ENCODE data around the gene ATOX1. TPM values are rescaled to one million over a fixed set of nuclear protein-coding genes. Genes with fewer than 3 reads are reported as not detected.

Gene ATOX1
- total and polyA plus RNA-seq, 9 of the 15 experiments (the other 6 are each of a cell fraction or from before 2014, with no cell fraction given): 59.2 to 318 (median 86.2) TPM

DNA sequence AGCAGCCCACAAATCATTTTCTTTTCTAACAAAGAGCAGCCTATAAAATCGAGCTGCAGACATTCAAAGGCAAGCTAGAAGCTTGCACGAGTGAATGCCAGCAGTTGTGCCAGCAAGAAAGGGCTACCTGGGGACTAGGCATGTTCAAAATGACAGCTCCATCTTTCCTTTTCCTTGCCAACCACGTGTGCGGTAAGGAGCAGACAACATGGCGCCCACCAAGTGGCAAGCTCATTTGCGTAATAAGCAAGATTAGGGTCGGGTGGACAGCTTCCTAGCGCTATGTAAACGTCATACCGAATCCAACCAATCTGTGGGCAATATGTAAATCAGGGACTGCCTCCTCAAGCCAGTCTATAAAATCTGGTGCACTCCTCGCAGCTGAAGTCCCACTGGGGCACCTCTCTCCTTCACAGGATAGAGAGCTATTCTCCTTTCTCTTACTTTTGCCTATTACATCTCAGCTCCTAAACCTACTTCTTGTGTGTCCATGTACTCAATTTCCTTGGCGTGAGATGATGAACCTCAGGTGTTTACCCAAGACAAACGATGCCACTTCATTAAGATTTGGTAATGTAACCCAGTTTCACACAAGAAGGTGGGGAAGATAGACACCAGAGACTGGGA, 49.2 kb downstream of the ATOX1 start (continued):
- TF ChIP-seq RBBP5 (IDR thresholded peaks at IDR 0.05; ENCODE audit: borderline replicate concordance, insufficient read depth, low read length, poor library complexity, severe bottlenecking): no peak
- no peak for TF ChIP-seq NUFIP1 (IDR thresholded peaks at IDR 0.05; ENCODE audit: partially characterized antibody)
- no peak for TF ChIP-seq NFE2L1 (tag; IDR thresholded peaks at IDR 0.05; ENCODE audit: borderline replicate concordance, low read depth)
- TF ChIP-seq KLF16 (IDR thresholded peaks at IDR 0.05): no peak
- TF ChIP-seq, protein P1, sequence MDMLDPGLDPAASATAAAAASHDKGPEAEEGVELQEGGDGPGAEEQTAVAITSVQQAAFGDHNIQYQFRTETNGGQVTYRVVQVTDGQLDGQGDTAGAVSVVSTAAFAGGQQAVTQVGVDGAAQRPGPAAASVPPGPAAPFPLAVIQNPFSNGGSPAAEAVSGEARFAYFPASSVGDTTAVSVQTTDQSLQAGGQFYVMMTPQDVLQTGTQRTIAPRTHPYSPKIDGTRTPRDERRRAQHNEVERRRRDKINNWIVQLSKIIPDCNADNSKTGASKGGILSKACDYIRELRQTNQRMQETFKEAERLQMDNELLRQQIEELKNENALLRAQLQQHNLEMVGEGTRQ (CRISPR knock-in tag; IDR thresholded peaks at IDR 0.05): peak; percentile 43; the same call in 1 of the 2 replicates
- no peak for TF ChIP-seq NR3C1 (CRISPR knock-in tag; IDR thresholded peaks at IDR 0.05)
- no peak for TF ChIP-seq HNRNPH1 (optimal IDR thresholded peaks at IDR 0.05; ENCODE audit: low read depth, low read length)
- no peak for TF ChIP-seq KAT7 (CRISPR knock-in tag; IDR thresholded peaks at IDR 0.05; ENCODE audit: borderline replicate concordance)
- TF ChIP-seq TBP (optimal IDR thresholded peaks at IDR 0.05; ENCODE audit: low read depth, low read length): peak; percentile 46
- no peak for TF ChIP-seq KLF1 (tag; IDR thresholded peaks at IDR 0.05)
- TF ChIP-seq L3MBTL2 (IDR thresholded peaks at IDR 0.05): peak; percentile 52; the same call in 1 of the 2 replicates
- TF ChIP-seq, protein P2, sequence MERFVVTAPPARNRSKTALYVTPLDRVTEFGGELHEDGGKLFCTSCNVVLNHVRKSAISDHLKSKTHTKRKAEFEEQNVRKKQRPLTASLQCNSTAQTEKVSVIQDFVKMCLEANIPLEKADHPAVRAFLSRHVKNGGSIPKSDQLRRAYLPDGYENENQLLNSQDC (CRISPR knock-in tag; IDR thresholded peaks at IDR 0.05): no peak
- TF ChIP-seq POLR2B (IDR thresholded peaks at IDR 0.05; ENCODE audit: low read depth, partially characterized antibody): peak; percentile 40
- no peak for TF ChIP-seq ZNF384 (IDR thresholded peaks at IDR 0.05; ENCODE audit: low read depth, low read length)
- TF ChIP-seq, protein P3, sequence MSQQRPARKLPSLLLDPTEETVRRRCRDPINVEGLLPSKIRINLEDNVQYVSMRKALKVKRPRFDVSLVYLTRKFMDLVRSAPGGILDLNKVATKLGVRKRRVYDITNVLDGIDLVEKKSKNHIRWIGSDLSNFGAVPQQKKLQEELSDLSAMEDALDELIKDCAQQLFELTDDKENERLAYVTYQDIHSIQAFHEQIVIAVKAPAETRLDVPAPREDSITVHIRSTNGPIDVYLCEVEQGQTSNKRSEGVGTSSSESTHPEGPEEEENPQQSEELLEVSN (IDR thresholded peaks at IDR 0.05; ENCODE audit: borderline replicate concordance in 1 of 2, extremely low read depth in 1 of 2, insufficient read depth in 1 of 2, insufficient read length in 1 of 2, low read depth in 1 of 2, low read length in 1 of 2, poor library complexity in 1 of 2, severe bottlenecking in 1 of 2): peak in 1 of 2 experiments; percentile 49
- TF ChIP-seq EZH2 (IDR thresholded peaks at IDR 0.05; ENCODE audit: borderline replicate concordance, low read depth, low read length): no peak
- TF ChIP-seq, protein P4, sequence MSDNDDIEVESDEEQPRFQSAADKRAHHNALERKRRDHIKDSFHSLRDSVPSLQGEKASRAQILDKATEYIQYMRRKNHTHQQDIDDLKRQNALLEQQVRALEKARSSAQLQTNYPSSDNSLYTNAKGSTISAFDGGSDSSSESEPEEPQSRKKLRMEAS (CRISPR knock-in tag; IDR thresholded peaks at IDR 0.05): 0 out of 2 replicates have a peak, but pooled peaks have one; percentile 21
- TF ChIP-seq POLR2H (tag; IDR thresholded peaks at IDR 0.05; ENCODE audit: low read depth): peak; percentile 50; the same call in 1 of the 2 replicates
